Measurements from ENCODE around the gene WSB2. TPM values are rescaled to one million over a fixed set of nuclear protein-coding genes. Genes with fewer than 3 reads are reported as not detected.

WSB2 gene
- total RNA-seq, 6 experiments from 2014 or later: 140 to 168 (median 149) TPM

DNA sequence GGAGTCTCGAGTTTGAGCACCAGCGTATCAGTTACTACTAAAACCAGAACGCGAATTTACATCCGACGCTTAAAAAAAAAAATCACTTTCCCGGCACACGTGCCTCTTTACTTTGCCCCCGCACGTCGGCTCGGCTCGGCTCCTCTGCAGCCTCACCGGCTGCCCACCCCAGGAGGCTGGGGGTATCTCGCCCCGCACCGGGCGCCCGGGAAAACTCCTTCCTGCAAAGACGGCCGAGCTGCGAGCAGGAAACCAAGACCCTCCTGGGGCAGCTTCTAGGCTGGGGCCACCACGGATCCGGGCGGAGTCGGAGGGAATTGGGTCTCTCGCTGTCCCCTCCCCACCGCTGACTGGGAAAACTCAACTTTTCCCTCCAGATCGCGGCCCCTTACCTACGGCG is 42.2 kb upstream of the WSB2 start:
- Mint-ChIP-seq H3K27ac (peak overlapping the region; percentile 81), H3K36me3 (ENCODE audit: low read depth) (no peaks in the 10 kb centered on the region), H3K27me3 (ENCODE audit: insufficient read depth) (no peaks in the 10 kb centered on the region), H3K4me3 (peak overlapping the region; percentile 92), H3K9me3 (no peaks in the 10 kb centered on the region), H3K4me1 (ENCODE audit: low read depth) (peaks cover 21% of the 10 kb centered on the region)
- DNase-seq: no peak
- TF ChIP-seq, protein P1, sequence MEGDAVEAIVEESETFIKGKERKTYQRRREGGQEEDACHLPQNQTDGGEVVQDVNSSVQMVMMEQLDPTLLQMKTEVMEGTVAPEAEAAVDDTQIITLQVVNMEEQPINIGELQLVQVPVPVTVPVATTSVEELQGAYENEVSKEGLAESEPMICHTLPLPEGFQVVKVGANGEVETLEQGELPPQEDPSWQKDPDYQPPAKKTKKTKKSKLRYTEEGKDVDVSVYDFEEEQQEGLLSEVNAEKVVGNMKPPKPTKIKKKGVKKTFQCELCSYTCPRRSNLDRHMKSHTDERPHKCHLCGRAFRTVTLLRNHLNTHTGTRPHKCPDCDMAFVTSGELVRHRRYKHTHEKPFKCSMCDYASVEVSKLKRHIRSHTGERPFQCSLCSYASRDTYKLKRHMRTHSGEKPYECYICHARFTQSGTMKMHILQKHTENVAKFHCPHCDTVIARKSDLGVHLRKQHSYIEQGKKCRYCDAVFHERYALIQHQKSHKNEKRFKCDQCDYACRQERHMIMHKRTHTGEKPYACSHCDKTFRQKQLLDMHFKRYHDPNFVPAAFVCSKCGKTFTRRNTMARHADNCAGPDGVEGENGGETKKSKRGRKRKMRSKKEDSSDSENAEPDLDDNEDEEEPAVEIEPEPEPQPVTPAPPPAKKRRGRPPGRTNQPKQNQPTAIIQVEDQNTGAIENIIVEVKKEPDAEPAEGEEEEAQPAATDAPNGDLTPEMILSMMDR (IDR thresholded peaks at IDR 0.05): no peak

DNA sequence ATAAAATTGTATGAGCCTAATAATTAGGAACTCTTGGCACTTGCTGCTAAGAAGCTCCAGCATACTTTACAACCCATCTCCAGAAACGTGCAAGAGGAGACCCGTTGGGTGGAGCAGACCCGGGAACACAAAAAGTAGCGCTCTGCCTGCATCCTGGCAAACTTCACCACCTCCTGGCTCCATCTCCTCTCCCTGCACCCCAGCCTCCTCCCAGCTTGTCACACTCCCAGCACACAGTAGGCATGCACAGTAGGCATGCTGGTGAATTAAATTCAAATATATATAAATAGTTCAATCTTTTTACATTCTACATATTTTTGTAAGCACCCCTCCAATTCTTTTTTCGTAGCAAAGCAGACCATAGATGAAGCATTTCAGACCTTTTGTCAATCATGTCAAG is 41.6 kb upstream of the WSB2 start:
- H3K4me3 Mint-ChIP-seq: peak overlapping the region; percentile 92
- H3K27ac Mint-ChIP-seq: peak overlapping the region; percentile 81
- peaks cover 21% of the 10 kb centered on the region for H3K4me1 Mint-ChIP-seq (ENCODE audit: low read depth)
- no peaks in the 10 kb centered on the region for H3K27me3 Mint-ChIP-seq (ENCODE audit: insufficient read depth)
- no peak for DNase-seq
- no peaks in the 10 kb centered on the region for H3K36me3 Mint-ChIP-seq (ENCODE audit: low read depth)
- no peaks in the 10 kb centered on the region for H3K9me3 Mint-ChIP-seq
- TF ChIP-seq, protein P1 (IDR thresholded peaks at IDR 0.05): no peak

DNA sequence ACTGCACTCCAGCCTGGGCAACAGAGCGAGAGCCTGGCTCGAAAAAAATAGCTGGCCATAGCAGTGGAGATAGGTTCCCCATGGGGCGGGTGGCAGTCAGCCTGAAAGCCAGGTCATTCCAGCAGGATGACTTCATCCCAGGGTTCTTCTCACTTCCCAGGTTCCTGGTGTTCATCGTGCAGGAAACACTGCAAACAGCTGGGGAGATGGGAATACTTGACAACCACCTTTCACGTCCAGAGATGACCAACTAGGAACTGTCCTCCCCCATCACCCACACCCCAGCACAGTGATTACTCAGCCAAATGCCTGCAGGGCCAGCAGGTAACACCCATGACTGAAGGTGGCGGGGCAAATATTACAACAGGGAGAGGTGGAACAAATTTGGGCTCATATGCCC is 41.1 kb upstream of the WSB2 start:
- Mint-ChIP-seq H3K4me1 (ENCODE audit: low read depth) (peaks cover 21% of the 10 kb centered on the region), H3K4me3 (peak overlapping the region; percentile 92), H3K27ac (no peak overlapping the region), H3K9me3 (no peaks in the 10 kb centered on the region), H3K36me3 (ENCODE audit: low read depth) (no peaks in the 10 kb centered on the region), H3K27me3 (ENCODE audit: insufficient read depth) (no peaks in the 10 kb centered on the region)
- TF ChIP-seq, protein P1 (IDR thresholded peaks at IDR 0.05): no peak
- peak; percentile 5 for DNase-seq

DNA sequence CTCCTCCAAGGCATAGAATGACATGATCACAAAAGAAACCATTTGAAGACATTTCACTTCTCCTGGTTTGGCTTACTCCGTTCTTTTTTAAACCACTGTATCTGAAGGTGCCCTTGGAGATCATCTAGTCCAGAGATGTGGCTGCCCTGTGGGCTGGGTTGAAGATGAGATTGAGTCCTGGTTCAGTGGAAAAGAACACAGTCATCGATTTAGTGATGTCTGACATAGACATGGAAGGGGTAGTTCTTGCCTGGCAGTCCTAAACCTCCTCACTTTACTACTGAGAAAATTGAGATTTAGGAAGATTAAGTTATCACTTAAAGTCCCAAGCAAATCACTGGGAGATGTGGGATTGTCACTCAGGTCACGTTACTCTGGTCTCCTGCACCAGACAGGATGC is 40.1 kb upstream of the WSB2 start:
- no peak for DNase-seq
- Mint-ChIP-seq H3K27ac (no peak overlapping the region), H3K36me3 (ENCODE audit: low read depth) (no peaks in the 10 kb centered on the region), H3K4me3 (no peak overlapping the region), H3K9me3 (no peaks in the 10 kb centered on the region), H3K4me1 (ENCODE audit: low read depth) (peaks cover 21% of the 10 kb centered on the region), H3K27me3 (ENCODE audit: insufficient read depth) (no peaks in the 10 kb centered on the region)
- TF ChIP-seq, protein P1 (IDR thresholded peaks at IDR 0.05): no peak

DNA sequence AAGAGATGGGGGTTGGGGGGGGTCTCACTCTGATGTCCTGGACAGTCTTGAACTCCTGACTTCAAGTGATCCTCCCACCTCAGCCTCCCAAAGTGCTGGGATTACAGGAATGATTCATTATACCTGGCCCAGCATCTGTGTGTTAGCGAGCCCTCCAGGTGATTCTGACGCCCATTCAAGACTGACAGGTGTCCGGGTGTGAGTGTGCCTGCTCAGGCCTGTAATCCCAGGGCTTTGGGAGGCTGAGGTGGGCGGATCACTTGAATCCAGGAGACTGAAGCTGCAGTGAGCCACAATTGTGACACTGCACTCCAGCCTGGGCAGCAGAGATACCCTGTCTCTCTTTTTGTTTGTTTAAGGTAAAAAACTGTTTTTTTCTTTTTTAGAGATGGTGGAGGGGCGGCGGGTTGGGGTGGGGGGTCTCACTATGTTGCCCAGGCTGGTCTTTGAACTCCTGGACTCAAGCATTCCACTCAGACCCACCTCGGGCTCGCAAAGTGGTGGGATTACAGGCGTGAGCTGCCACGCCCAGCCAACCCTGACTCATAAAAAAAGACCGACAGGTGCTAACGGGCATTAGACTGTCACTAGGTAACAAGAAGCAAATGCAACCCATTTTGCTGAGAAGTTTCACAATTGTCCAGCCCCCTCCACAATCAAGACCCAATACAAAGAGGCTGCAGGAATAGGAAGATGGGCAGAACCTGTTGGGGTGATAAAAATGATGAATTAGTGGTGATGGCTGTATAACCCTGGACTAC is 38.1 kb upstream of the WSB2 start:
- Mint-ChIP-seq H3K4me3 (no peak overlapping the region), H3K4me1 (ENCODE audit: low read depth) (peaks cover 17% of the 10 kb centered on the region), H3K9me3 (no peaks in the 10 kb centered on the region), H3K27me3 (ENCODE audit: insufficient read depth) (no peaks in the 10 kb centered on the region), H3K36me3 (ENCODE audit: low read depth) (no peaks in the 10 kb centered on the region), H3K27ac (no peak overlapping the region)
- TF ChIP-seq, protein P1 (IDR thresholded peaks at IDR 0.05): no peak
- no peak for DNase-seq
